ENCODE measurements around the gene TMEM91. TPM values are rescaled to one million over a fixed set of nuclear protein-coding genes. Genes with fewer than 3 reads are reported as not detected.
A peak's percentile ranks its signal among the peaks of the same experiment; 100 is the strongest.

The TMEM91 gene
- total RNA-seq = 8.5 and 9.2 TPM in 2 replicates
- long read RNA-seq = 0 reads

GRCh38 chr19:41376241-41376997 is at the start of gene TMEM91:
Gene TMEM91 (plus strand): TSS chr19:41376533. CDS start chr19:41378310, 1,777 bp downstream.
- H3K27ac Mint-ChIP-seq (ENCODE audit: unreplicated experiment) = no peak within 1 kb of the TSS
- TF ChIP-seq CTCF (IDR thresholded peaks at IDR 0.05) = no peak
- peak within 1 kb of the TSS; percentile 56 for H3K4me3 Mint-ChIP-seq (ENCODE audit: unreplicated experiment)
- H3K9me3 Mint-ChIP-seq (ENCODE audit: unreplicated experiment) = no peaks in the 10 kb centered on the region
- peaks cover 23% of the 10 kb centered on the region for H3K4me1 Mint-ChIP-seq (ENCODE audit: unreplicated experiment)
- H3K27me3 Mint-ChIP-seq (ENCODE audit: unreplicated experiment) = no peaks in the 10 kb centered on the region
- DNase-seq (ENCODE audit: extremely low spot score, unreplicated experiment) = no peak
- H3K36me3 Mint-ChIP-seq (ENCODE audit: unreplicated experiment) = peaks cover 1% of the 10 kb centered on the region

- Mint-ChIP-seq H3K27me3 (ENCODE audit: unreplicated experiment) (no peaks in the 10 kb centered on the region), H3K27ac (ENCODE audit: unreplicated experiment) (peak overlapping the region; percentile 98), H3K4me3 (ENCODE audit: unreplicated experiment) (peak overlapping the region; percentile 44), H3K4me1 (ENCODE audit: unreplicated experiment) (peaks cover 76% of the 10 kb centered on the region), H3K9me3 (ENCODE audit: unreplicated experiment) (no peaks in the 10 kb centered on the region), H3K36me3 (ENCODE audit: unreplicated experiment) (peaks cover 17% of the 10 kb centered on the region)
- no peak for TF ChIP-seq CTCF (IDR thresholded peaks at IDR 0.05)
- DNase-seq (ENCODE audit: extremely low spot score, unreplicated experiment) = no peak
Observed at GRCh38 chr19:41327076-41327575, 49.2 kb upstream of the TMEM91 start.

GRCh38 chr19:41327576-41328156 is 48.7 kb upstream of the TMEM91 start:
- Mint-ChIP-seq H3K4me1 (ENCODE audit: unreplicated experiment) (peaks cover 70% of the 10 kb centered on the region), H3K27me3 (ENCODE audit: unreplicated experiment) (no peaks in the 10 kb centered on the region), H3K27ac (ENCODE audit: unreplicated experiment) (peak overlapping the region; percentile 98), H3K36me3 (ENCODE audit: unreplicated experiment) (peaks cover 22% of the 10 kb centered on the region), H3K4me3 (ENCODE audit: unreplicated experiment) (peak overlapping the region; percentile 60), H3K9me3 (ENCODE audit: unreplicated experiment) (no peaks in the 10 kb centered on the region)
- DNase-seq (ENCODE audit: extremely low spot score, unreplicated experiment) = no peak
- TF ChIP-seq CTCF (IDR thresholded peaks at IDR 0.05) = no peak

- peak overlapping the region; percentile 98 for H3K27ac Mint-ChIP-seq (ENCODE audit: unreplicated experiment)
- peaks cover 64% of the 10 kb centered on the region for H3K4me1 Mint-ChIP-seq (ENCODE audit: unreplicated experiment)
- DNase-seq (ENCODE audit: extremely low spot score, unreplicated experiment) = no peak
- H3K36me3 Mint-ChIP-seq (ENCODE audit: unreplicated experiment) = peaks cover 25% of the 10 kb centered on the region
- no peaks in the 10 kb centered on the region for H3K9me3 Mint-ChIP-seq (ENCODE audit: unreplicated experiment)
- no peaks in the 10 kb centered on the region for H3K27me3 Mint-ChIP-seq (ENCODE audit: unreplicated experiment)
- TF ChIP-seq CTCF (IDR thresholded peaks at IDR 0.05) = no peak
- H3K4me3 Mint-ChIP-seq (ENCODE audit: unreplicated experiment) = peak overlapping the region; percentile 60
Observed at GRCh38 chr19:41328157-41328841, 48.0 kb upstream of the TMEM91 start.

- H3K27me3 Mint-ChIP-seq (ENCODE audit: unreplicated experiment) = no peaks in the 10 kb centered on the region
- peaks cover 58% of the 10 kb centered on the region for H3K4me1 Mint-ChIP-seq (ENCODE audit: unreplicated experiment)
- H3K4me3 Mint-ChIP-seq (ENCODE audit: unreplicated experiment) = peak overlapping the region; percentile 42
- H3K9me3 Mint-ChIP-seq (ENCODE audit: unreplicated experiment) = no peaks in the 10 kb centered on the region
- H3K27ac Mint-ChIP-seq (ENCODE audit: unreplicated experiment) = peak overlapping the region; percentile 98
- H3K36me3 Mint-ChIP-seq (ENCODE audit: unreplicated experiment) = peaks cover 25% of the 10 kb centered on the region
- no peak for TF ChIP-seq CTCF (IDR thresholded peaks at IDR 0.05)
- no peak for DNase-seq (ENCODE audit: extremely low spot score, unreplicated experiment)
Observed at GRCh38 chr19:41328842-41329225, 47.5 kb upstream of the TMEM91 start.
